Ectodermal cell (in vitro differentiated cells): Measurements from ENCODE around the gene NBDY. TPM values are rescaled to one million over a fixed set of nuclear protein-coding genes. Genes with fewer than 3 reads are reported as not detected.
A peak's percentile ranks its signal among the peaks of the same experiment; 100 is the strongest.
"Not testable (repeated sequence)": the region's sequence is repeated elsewhere in the genome, so short reads cannot be mapped to it uniquely, and the experiment has no call there.

Experiments
- H3K27ac ChIP-seq: 2 replicates; pipeline ENCODE4 v1.7.0; 2013; ENCODE audit warnings: mild to moderate bottlenecking, low read depth, low read length; ENCODE audit not compliant: insufficient read depth, poor library complexity, severe bottlenecking
- H3K27me3 ChIP-seq: 2 replicates; pipeline ENCODE4 v1.7.0; 2013; ENCODE audit warnings: mild to moderate bottlenecking, low read length; ENCODE audit not compliant: insufficient read depth, control insufficient read depth, poor library complexity, severe bottlenecking
- H3K36me3 ChIP-seq: one replicate; pipeline ENCODE4 v1.7.0; 2013; ENCODE audit warnings: low read length; ENCODE audit not compliant: control insufficient read depth, insufficient read depth
- H3K4me1 ChIP-seq: one replicate; pipeline ENCODE4 v1.7.0; 2013; ENCODE audit warnings: low read length; ENCODE audit not compliant: control insufficient read depth, insufficient read depth
- H3K4me3 ChIP-seq: 2 replicates; pipeline ENCODE4 v1.7.0; 2013; ENCODE audit warnings: low read depth, low read length, control low read depth; ENCODE audit not compliant: insufficient read depth
- H3K9me3 ChIP-seq: 2 replicates; pipeline ENCODE4 v1.7.0; 2013; ENCODE audit warnings: mild to moderate bottlenecking, low read length, moderate library complexity; ENCODE audit not compliant: control insufficient read depth
- WGBS, 2 experiments: methylation state at CpG; one replicate each; pipeline ENCODE4 v1.1.7; 2013; ENCODE audit warnings: missing lambda C conversion rate in 2 of 2; 5-methylcytosine and 5-hydroxymethylcytosine counted together
- polyA plus RNA-seq, 4 experiments: library from polyadenylated mRNA; stranded (reverse); fragments of 50-300 nt; gene quantifications; one replicate each; pipeline ENCODE4 v1.2.3, GENCODE V29; 2013

Gene NBDY, protein sequence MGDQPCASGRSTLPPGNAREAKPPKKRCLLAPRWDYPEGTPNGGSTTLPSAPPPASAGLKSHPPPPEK
- 67.1 TPM for polyA plus RNA-seq (2013, experiment 1 of 4)
- polyA plus RNA-seq (2013, experiment 2 of 4), result 63.2 TPM
- 68.1 TPM for polyA plus RNA-seq (2013, experiment 3 of 4)
- polyA plus RNA-seq (2013, experiment 4 of 4), result 67.6 TPM

DNA sequence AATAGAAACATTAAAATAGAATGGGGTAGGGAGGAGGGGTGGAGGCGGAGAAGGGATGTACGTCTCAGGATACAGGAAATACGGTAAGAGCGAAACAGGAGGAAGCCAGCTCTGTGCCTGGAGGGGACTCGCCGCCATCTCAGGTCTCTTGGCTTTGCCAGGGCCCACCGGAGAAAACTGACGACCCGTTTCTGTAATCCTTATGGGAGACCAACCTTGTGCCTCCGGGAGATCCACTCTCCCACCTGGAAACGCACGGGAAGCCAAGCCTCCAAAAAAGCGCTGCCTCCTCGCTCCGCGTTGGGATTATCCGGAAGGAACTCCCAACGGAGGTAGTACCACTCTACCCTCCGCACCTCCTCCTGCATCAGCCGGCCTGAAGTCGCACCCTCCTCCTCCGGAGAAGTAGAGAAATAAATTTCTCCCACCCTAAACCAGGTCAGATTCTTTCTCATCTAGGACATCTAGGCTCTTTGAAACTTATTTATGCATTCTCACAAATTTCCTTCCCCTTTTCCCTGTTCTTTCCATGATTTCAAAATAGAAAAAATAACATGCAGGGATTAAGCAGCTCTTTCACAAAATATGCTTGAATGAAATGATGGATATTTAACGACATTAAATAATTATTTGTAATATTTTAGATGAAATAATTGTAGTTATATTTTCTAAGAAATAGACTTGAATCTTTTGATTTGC lies at the start of gene NBDY:
Gene NBDY (plus strand): TSS at position 92 of the 699 bp plus-strand sequence. CDS start 111 bp downstream, at position 203.
- H3K36me3 ChIP-seq, result no peaks in the 10 kb centered on the region
- no peaks in the 10 kb centered on the region for H3K9me3 ChIP-seq
- H3K27me3 ChIP-seq, result no peaks in the 10 kb centered on the region
- H3K27ac ChIP-seq, result peak within 1 kb of the TSS; percentile 74
- H3K4me1 ChIP-seq, result no peaks in the 10 kb centered on the region
- WGBS, 2 experiments, result 0% methylated on average over 22 of the region's 23 CpGs
- H3K4me3 ChIP-seq, result peak within 1 kb of the TSS; percentile 57

DNA sequence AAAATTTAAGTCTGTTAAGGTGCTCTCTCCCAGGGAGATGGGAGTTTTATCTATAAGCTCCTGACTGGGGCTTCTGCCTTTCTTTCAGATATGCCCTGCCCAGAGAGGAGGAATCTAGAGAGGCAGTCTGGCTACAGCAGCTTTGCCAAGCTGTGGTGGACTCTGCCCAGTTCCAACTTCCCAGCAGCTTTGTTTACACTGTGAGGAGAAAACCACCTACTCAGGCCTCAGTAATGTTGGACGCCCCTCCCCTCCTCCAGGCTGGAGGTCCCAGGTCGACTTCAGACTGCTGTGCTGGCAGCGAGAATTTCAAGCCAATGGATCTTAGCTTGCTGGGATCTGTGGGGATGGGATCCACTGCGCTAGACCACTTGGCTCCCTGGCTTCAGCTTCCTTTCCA lies 24.5 kb upstream of the NBDY start:
- not testable (repeated sequence) for H3K9me3 ChIP-seq, H3K4me1 ChIP-seq, H3K36me3 ChIP-seq, H3K4me3 ChIP-seq, H3K27me3 ChIP-seq, H3K27ac ChIP-seq
- 71 to 75% methylated on average over 2 to 4 of the region's 4 CpGs for WGBS, 2 experiments

DNA sequence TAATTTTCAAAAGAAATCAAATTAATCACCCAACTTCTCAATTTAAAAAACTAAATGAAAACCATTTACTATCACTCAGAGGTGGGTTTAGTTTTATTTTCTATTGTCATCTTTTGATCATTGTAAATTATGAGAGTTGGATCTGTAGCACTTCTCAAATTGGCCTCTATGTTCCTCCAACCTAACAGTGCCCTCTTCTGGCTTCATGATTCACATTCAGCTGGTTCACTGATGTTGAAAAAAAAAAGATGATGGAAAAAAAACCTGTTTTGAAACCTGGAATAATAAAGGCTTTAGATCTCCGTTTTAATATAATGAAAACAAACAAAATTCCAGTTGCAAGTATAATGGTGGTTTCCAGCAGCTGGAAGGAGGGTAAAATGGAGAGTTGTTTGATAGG lies 2.4 kb upstream of the NBDY start:
- Histone ChIP-seq H3K27me3 (no peaks in the 10 kb centered on the region), H3K36me3 (no peaks in the 10 kb centered on the region), H3K4me1 (no peaks in the 10 kb centered on the region), H3K27ac (no peak overlapping the region), H3K4me3 (no peak overlapping the region), H3K9me3 (no peaks in the 10 kb centered on the region)
- 0% methylated on average over 1 of the region's 1 CpG; no CpG with 5 or more reads in 1 of the 2 experiments for WGBS, 2 experiments

DNA sequence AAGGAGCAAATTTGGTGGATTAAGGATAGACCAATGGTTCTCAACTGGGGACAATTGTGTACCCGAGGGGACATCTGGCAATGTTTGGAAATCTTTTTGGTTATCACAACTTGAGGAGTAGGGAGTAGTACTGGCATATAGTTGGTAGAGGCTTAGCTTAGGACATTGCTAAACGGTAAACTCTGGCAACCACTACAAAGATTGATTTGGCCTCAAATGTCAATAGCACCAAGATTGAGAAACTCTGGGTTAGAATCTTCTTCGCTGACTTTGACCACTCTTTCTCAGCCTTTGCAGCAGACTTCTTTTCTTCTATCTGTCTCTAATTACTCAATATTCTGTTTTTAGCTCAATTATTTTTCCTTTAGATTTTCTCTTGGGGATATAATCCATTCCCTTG lies 1.5 kb upstream of the NBDY start:
- Histone ChIP-seq H3K4me1 (no peaks in the 10 kb centered on the region), H3K4me3 (no peak overlapping the region), H3K9me3 (no peaks in the 10 kb centered on the region), H3K27ac (no peak overlapping the region), H3K36me3 (no peaks in the 10 kb centered on the region), H3K27me3 (no peaks in the 10 kb centered on the region)
- 82 to 97% methylated on average over 3 of the region's 3 CpGs for WGBS, 2 experiments

DNA sequence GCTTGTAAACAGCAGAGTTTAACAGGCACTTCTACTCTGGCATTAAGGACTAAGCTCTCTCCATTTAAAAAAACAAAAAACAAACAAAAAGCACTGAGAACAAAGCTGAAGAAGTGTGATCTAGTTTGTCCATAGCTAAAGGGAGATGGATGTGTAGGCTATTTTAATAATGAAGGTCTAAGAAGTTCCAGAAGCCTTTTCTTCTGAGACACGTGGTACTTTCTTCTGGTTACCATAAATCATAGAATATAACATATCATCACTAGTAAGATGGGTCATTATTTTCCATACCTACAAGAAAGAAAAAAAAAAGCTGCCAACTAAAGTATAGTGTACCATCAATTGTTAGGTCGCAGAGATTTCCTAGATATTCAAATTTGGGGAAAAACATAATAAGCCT lies 722 bp upstream of the NBDY start:
- WGBS, 2 experiments, result no CpG with 5 or more reads among the region's 2 CpGs
- H3K9me3 ChIP-seq, result no peaks in the 10 kb centered on the region
- H3K36me3 ChIP-seq, result no peaks in the 10 kb centered on the region
- H3K4me3 ChIP-seq, result no peak overlapping the region
- no peak overlapping the region for H3K27ac ChIP-seq
- H3K27me3 ChIP-seq, result no peaks in the 10 kb centered on the region
- no peaks in the 10 kb centered on the region for H3K4me1 ChIP-seq

DNA sequence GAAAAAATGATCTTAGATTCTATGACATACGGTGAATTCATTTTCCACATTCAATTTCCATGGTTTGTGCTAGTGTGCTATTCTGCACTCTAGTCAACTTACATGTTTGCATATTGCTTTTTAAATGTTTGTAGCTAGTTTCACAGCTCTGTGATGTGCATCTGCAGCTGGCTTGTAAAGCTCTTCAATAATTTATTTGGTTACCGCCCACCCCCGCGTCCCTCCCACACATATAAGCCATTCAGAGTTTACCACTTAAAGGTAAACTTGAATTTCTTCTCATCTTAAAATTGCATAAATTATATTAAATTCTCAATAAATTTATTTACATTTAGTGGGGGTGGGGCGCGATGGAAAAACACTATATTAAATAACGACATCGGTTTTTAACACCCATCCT lies 291 bp upstream of the NBDY start:
- no peaks in the 10 kb centered on the region for H3K36me3 ChIP-seq
- H3K4me1 ChIP-seq, result no peaks in the 10 kb centered on the region
- no peak overlapping the region for H3K27ac ChIP-seq
- 0 to 4% methylated on average over 3 of the region's 8 CpGs for WGBS, 2 experiments
- H3K9me3 ChIP-seq, result no peaks in the 10 kb centered on the region
- peak overlapping the region; percentile 57 for H3K4me3 ChIP-seq
- no peaks in the 10 kb centered on the region for H3K27me3 ChIP-seq

DNA sequence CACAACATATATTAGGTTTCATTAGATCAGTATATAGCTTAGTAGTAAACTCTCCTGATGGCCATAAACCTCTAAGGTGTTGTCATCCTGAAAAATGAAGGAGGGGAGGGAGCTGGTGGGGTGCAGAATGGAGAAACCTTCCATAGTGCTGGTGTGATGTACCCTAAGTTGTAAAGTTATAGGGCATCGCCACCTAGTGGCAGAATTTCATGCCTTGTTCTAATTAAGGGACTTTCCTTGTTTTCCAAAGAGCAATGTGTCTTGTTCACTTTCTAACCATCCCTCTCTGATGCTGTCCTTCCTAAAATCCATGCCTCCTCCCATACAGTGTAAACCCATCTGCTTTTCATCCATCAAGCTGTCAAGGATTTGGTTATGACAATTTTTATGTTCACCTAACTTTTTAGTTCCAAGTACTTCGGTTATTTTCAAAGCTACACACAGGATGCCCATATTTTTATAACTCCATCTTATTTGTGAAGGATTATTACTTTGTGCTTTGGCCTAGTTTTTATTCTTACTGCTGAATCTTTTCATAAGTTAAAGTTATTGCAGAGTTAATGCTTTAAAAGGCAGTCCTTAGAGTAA lies 4.5 kb downstream of the NBDY start:
- no peak overlapping the region for H3K4me3 ChIP-seq
- no peaks in the 10 kb centered on the region for H3K4me1 ChIP-seq
- 0% methylated on average over 1 of the region's 2 CpGs for WGBS, 2 experiments
- H3K9me3 ChIP-seq, result no peaks in the 10 kb centered on the region
- no peaks in the 10 kb centered on the region for H3K36me3 ChIP-seq
- H3K27me3 ChIP-seq, result no peaks in the 10 kb centered on the region
- H3K27ac ChIP-seq, result no peak overlapping the region

DNA sequence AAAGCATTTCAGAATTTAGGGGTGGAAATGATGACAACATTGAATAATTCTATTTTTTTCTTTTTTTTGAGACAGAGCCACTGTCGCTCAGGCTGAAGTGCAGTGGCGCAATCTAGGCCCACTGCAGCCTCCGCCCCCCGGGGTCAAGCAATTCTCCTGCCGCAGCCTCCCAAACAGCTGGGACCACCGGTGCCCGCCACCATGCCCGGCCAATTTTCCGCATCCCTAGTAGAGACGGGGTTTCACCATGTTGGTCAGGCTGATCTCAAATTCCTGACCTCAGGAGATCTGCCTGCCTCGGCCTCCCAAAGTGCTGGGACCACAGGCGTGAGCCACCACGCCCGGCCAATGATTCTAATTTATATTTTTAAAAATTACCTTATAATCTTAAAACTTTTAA lies 7.2 kb downstream of the NBDY start:
- Histone ChIP-seq H3K9me3 (no peaks in the 10 kb centered on the region), H3K27me3 (no peaks in the 10 kb centered on the region), H3K27ac (no peak overlapping the region), H3K4me3 (no peak overlapping the region), H3K36me3 (no peaks in the 10 kb centered on the region), H3K4me1 (no peaks in the 10 kb centered on the region)
- WGBS, 2 experiments, result 93 to 97% methylated on average over 10 to 11 of the region's 14 CpGs

DNA sequence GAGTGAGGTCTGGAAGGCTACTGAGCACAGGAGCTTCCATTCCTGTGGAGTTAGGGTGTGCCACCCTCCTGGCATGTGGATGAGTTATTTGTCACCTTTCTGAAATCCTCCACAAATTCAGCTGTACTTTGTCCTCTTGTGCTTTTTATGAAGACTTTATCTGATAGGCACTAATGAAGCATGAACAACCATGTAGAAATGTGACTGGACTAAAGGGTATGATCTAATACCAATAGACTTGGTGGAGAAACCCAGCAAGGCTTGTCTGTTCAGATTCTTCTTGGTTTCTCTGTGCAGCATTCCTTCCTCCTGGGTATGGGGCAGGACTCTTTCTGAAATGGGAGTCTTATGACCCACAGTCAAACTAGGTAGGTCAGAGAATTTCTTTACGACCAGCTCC lies 9.6 kb downstream of the NBDY start:
- Histone ChIP-seq H3K4me1 (no peaks in the 10 kb centered on the region), H3K9me3 (no peaks in the 10 kb centered on the region), H3K27ac (no peak overlapping the region), H3K36me3 (no peaks in the 10 kb centered on the region), H3K27me3 (no peaks in the 10 kb centered on the region), H3K4me3 (no peak overlapping the region)
- WGBS, 2 experiments, result 95 to 100% methylated on average over 1 of the region's 1 CpG

DNA sequence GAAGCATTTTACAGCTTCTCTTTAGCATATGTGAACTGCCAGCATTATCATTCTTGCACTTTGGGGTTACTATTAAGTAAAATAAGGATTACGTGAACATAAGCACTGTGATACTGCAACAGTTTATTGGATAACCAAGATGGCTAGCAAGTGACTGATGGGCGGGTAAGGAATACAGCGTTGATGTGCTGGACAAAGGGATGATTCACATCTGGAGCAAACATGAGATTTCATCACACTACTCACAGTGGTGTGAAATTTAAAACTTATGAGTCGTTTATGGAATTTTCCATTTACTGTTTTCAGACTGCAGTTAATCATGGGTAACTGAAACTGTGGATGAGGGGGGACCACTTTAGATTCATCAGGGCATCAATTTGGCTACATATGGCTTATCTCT lies 16.0 kb downstream of the NBDY start:
- Histone ChIP-seq H3K4me3 (no peak overlapping the region), H3K4me1 (no peaks in the 10 kb centered on the region), H3K27me3 (no peaks in the 10 kb centered on the region), H3K36me3 (no peaks in the 10 kb centered on the region), H3K9me3 (no peaks in the 10 kb centered on the region), H3K27ac (no peak overlapping the region)
- WGBS, 2 experiments, result 96 to 100% methylated on average over 3 to 4 of the region's 4 CpGs
